ENCODE results near the gene SNAI3.
A peak's percentile ranks its signal among the peaks of the same experiment; 100 is the strongest.

SNAI3 gene

DNA sequence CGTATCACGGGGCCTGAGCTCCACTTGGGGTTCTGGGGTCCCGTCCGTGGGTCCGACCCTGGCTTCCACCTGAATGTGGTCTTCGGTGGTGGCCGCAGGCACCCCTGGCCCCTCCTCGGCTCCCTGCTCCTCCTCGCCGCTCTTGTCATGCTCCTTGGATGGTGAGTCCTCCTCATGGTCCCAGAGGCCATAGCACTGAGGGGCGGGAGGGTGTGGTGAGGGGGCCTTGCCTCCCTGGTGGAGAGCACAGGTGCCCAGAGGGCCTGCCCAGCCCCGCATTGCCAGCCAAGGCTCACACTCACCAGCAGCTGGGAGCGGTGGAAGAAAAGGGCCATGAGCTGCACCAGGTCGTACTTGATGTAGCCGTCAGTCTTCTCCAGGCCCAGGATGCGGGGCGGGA lies 34.9 kb upstream of the SNAI3 start:
- no peak for DNase-seq (ENCODE audit: low read depth)

DNA sequence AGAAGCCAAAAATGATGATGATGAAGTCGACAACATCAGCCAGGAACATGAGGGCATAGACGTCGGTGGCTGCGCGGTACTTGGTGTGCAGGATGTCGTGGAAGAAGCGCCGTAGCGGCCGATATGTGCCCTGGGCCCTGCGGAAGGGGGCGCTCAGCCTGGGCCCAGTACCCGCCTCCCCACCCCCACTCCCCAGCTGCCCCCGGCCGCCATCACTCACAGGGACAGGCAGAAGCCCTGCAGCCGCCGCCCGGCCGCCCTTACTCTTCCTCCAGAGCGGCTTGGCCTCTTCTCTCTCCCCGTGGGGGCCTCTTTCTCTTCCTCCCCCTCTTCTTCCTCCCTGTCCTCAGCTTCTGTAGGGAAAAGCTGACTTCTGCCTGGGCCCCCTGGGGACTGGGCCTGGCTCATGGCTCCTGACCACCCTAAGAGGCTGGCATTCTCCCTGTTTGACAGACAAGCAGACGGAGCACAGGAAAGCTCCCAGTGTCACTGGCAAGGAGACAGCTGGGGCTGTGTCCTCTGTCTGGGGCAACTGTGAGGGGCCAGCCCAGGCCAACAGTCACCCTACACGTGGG lies 34.2 kb upstream of the SNAI3 start:
- DNase-seq (ENCODE audit: low read depth): no peak

DNA sequence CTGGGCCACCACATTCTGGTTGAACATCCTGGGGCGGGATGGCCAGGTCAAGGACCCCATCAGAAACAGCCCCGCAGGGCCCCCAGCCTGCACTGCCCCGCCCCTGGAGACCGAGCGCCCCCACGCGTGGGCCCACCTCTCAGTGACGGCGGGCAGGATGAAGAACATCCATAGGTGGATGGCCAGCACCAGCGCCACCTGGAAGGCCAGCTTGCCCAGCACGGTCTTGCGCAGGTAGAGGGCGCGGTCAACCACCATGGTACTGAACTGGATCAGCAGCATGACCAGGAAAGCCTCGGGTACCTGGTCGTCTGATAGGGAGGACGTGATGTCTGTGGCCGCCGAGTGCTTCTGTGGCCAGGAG lies 33.6 kb upstream of the SNAI3 start:
- no peak for DNase-seq (ENCODE audit: low read depth)

DNA sequence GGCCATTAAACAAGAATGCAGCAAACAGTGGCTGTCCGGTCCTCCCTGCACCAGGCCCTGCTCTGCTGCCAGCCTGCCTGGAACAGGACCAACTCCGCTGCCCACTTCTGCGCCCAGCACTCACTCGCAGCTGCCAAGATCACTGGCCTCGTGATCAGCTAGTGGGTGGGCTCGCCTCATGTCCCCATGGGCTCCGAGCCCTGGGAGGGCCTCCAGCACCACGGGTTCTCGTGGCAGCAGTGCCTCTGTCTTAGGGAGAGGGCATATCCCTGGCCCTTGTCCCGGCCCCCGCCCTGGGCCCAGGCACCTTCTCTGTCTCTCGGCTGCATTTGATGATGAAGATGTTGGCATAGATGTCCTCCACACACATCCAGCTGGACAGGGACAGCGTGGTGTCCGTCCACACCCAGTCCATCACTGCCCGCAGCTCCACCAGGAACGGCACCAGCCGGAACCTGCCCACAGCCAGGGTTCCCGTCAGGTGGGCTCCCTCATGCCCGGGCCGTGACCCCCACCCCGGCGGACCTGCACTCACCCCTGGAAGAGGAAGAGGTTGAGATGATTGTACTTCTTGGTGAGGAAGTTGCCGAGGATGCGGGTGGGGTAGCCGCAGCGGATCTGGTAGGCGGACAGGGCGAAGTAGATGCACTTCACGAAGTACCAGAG lies 33.1 kb upstream of the SNAI3 start:
- no peak for DNase-seq (ENCODE audit: low read depth)

DNA sequence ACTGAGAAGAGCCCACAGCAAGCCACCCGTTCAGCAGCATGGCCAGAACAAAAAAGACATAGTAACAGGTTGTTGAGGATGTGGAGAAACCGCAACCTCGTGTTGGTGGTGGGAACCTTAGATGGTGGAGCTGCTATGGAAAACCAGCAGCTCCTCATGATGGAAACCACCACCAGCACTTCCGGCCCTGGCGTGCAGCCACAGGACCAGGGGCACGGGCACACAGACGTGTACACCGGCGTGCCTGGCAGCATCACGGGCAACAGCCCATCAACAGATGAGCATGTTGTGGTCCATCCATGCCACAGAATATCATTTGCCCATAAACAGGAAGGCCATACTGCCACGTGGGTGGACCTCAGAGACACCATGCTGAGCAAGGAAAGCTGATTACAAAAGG lies 31.9 kb upstream of the SNAI3 start:
- no peak for DNase-seq (ENCODE audit: low read depth)

DNA sequence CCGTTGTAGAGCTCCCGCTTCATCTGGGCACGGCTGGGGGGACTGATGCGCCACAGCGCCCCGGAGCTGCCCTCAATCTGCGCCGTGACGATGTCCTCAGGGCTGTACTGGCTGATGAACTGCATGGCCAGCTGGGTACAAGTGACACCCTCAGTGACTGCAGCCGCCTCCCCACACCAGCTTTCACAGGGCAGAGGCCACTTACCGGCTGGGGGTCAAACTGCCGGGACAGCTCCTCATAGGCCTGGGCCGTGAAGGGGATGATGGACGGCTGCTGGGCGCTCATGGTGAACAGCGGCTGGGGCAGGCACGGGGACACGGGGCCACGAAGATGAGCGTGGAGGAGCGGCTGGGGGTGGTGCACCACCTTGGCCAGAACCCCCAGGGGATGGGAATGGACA lies 30.3 kb upstream of the SNAI3 start:
- DNase-seq (ENCODE audit: low read depth): no peak

DNA sequence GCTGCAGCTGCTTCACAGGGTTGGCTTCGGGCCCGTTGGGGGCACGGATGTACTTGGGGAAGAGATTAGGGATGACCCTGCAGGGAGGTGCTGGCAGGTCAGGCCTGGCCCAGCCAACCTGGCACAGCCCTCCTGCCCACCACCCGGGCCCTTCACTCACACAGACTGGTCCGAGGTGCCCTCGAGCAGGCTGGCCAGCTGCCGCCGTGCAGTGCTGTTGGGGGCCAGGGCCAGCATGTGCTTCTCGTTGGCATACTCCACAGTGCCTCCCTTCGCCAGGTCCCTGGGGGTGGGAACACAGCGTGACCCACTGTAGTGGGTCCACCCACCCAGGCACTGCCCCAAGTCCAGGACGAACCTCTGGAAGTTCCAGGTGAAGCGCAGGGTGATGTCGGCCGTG lies 29.9 kb upstream of the SNAI3 start:
- DNase-seq (ENCODE audit: low read depth): no peak

DNA sequence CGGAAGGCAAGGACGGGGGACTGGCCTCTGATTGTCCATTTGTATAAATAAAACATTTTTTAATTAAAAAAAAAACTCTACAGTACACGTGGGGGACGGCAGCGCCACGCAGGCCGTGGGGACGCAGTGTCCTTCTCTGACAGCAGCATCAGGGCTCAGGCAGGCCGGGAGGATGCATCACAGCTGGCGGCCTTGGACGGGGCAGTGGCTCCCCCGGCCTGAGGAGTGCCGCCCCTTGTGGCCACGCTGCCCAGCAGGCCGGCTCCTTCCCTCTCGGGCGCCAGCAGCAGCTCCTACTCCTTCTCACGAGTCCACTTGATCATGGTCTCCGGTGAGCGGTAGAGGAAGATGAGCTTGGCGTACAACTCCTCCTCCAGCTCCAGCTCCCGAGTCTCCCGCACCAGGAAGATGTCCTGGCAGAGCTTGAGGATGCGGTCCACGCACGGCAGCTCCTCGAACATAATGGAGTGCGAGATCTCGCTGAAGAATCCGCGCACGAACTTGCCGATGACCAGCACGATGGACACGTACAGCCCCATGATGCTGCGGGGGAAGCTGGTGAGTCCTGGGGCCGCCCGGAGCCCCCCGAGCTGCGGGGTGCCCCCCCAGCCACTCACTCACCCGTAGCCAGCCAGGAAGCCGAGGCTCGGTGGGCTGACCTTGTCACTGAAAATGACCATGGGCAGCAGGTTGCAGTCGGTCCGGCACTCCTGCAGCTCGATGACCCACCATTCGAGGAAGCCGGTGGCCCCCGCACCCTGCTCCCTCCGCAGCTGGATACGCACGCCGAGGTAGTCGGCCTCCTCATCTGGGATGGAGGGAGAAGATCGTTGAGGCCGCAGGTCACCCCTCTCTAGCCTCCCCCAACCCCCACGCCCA lies 29.2 kb upstream of the SNAI3 start:
- DNase-seq (ENCODE audit: low read depth): no peak

DNA sequence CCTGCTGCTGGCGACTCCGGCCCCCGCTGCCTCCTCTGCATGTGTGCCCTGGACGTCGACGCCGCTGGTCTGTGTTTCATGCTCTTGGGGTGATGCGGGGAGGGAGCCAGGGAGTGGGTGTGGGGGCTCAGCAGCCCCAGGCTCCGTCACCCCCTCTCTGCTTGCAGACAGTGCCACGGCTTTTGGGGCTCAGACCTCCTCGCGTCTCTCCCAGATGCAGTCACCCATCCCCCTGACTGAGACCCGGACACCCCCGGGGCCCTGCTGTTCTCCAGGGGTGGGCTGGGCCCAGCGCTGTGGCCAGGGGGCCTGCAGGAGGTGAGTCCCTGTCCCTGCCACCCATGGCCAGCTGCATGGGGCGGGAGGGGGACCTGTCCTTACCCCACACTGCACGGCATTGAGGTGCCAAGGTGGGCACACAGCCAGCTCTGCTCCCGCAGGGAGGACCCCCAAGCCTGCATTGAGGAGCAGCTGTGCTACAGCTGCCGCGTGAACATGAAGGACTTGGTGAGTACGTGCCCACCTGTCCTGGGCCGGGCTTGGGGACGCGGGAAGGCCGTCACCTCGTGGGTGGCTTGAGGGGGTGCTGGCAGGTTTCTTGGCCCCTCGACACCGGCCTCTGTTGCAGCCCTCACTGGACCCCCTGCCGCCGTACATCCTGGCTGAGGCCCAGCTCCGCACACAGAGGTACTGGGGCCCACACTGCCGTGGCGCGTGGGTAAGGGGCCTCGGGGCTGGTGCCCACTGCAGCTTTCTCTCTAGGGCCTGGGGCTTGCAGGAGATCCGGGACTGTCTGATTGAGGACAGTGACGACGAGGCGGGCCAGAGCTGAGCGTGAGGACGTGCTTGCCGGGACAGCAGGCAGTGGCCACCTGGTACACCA lies 28.4 kb upstream of the SNAI3 start:
- DNase-seq (ENCODE audit: low read depth): no peak

DNA sequence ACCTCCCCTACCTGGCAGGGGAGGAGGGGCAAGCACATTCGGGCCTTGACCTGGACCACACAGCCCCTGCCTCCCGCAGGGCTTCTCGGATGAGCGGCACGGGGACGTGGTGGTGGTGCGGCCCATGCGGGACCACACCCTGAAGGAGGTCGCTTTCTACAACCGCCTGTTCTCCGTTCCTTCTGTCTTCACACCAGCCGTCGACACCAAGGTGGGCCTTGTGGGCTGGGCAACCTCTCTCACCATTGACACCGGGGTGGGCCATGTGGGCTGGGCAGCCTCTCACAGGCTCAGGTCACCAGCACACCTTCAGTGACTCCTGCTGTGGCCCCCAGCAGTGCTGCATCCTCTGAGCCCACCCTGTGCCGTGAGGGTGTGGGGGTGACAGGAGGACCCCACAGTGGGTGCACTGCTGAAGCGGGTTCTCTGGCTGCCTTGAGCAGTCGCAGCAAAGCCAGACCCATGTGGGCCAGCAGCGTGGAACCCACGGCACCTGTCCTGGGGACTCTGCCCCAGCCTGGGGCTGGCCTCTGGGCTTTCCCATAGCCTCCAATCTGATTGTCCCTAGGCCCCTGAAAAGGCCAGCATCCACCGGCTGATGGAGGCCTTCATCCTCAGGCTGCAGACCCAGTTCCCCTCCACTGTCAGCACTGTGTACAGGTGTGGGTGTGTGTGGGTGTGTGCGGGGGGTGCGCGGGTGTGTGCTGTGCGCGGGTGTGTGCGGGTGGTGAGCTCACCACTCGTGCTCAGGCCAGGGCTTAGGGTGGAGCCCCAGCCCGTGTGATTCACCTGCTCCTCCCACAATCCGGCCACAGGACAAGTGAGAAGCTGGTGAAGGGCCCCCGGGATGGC lies 27.5 kb upstream of the SNAI3 start:
- DNase-seq (ENCODE audit: low read depth): no peak

DNA sequence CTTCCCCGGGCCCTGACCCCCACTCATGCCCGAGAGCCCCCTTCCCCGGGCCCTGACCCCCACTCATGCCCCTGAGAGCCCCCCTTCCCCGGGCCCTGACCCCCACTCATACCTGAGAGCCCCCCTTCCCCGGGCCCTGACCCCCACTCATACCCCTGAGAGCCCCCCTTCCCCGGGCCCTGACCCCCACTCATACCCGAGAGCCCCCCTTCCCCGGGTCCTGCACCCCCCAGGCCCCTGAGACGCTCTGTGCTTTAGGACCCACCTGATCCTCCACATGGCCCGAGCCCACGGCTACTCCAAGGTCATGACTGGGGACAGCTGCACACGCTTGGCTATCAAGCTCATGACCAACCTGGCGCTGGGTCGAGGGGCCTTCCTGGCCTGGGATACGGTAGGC lies 26.7 kb upstream of the SNAI3 start:
- no peak for DNase-seq (ENCODE audit: low read depth)

DNA sequence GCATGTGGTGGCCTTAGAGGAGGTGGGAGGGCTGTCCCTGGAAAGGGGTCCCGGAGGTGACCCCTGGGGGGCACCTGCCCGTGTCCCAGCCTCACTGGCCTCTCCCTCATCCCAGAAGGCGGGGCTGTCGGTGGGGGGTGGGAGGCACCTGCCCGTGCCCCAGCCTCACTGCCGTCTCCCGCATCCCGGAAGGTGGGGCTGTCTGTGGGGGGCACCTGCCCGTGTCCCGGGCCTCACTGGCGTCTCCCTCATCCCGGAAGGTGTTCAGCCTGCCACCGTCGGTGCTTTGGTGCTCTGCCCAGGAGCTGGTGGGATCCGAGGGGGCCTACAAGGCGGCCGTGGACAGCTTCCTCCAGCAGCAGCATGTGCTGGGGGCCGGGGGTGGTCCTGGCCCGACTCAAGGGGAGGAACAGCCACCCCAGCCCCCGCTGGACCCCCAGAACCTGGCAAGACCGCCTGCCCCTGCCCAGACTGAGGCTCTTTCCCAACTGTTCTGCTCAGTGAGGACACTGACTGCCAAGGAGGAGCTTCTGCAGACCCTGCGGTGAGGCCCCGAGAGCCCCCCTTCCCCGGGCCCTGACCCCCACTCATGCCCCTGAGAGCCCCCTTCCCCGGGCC lies 26.2 kb upstream of the SNAI3 start:
- no peak for DNase-seq (ENCODE audit: low read depth)

DNA sequence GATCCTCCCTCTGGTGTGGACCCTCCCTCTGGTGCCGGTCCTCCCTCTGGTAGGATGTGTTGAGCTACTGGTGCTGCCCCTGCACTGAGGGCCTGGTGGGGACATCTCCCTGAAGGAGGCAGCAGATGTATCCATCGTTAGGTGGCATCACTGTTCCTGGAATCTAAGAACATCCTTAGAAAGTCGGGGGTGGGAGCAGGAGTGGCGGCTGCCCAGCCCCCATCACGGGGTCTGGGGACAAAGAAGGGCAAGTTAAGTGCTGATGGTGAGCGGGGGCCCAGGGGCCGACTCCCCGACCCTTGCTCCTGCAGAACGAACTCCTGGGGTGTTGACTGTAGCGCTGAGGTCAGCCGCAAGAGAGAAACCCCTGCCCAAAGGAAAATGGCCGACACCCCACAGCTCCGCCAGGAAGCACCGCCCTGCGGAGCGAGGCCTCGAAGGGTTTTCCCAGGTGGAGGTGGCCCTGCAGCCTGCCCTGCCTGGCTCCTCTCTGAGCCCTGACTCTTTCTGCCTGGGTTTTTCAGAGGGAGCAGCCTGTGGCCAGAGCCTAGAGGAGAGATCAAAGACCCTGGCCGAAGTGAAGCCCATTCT lies 25.5 kb upstream of the SNAI3 start:
- DNase-seq (ENCODE audit: low read depth): no peak

DNA sequence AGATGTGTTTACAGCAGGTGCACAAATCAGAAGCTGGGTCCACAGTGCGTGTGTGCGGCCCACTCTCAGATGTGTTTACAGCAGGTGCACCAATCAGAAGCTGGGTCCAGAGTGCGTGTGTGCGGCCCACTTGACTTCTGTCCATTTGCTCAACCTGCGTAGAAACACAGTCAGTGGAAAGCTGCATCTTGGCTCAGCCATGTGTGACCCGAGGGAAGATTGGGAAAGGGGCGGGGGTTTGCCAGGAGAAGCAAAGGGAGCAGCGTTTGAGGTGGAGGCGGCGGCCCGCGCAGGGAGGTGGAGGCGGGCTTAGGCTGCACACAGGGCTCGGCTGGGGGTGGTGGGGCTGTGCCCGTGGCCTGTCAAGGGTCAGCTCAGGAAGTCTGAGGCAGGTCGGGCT lies 24.2 kb upstream of the SNAI3 start:
- DNase-seq (ENCODE audit: low read depth): no peak

DNA sequence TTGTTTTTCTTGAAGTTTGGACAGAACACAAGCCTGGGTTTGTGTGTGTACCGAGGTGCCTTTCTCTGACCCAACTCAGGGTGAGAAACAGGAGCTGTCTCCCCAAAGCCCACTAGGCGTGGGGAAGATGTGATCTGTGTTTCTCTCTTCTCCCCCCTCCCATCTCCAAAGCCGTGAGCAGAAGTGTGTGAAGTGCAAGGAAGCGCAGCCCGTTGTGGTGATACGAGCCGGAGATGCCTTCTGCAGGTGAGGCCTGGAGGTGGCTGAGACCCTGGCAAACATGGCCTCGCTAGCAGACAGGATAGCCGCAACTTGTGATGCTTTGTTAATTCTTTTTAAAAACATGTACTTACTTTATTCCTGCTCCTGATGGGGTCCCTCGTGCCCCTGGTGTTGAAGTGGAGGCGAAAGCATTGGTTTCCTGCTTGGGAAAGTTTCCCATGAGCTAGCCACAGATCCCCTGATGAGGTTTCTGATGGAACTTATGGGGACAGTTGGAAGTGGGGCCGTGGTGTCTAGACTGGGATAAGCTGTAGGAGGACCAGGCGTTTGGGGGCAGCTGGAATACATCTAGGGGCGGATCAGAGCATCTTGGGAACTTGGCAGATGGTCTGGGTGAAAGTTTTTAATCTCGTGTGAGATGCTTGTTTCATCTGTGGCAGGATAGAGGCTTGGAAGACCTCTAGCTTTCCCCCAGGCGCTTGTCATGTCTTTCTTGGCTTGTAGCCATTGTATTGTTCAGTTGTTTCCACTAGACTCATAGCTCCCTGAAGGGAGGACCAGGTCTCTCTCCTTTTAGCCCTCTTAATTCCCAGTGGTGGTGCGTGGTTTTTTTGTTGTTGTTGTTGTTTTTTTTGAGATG lies 20.9 kb upstream of the SNAI3 start:
- no peak for DNase-seq (ENCODE audit: low read depth)

DNA sequence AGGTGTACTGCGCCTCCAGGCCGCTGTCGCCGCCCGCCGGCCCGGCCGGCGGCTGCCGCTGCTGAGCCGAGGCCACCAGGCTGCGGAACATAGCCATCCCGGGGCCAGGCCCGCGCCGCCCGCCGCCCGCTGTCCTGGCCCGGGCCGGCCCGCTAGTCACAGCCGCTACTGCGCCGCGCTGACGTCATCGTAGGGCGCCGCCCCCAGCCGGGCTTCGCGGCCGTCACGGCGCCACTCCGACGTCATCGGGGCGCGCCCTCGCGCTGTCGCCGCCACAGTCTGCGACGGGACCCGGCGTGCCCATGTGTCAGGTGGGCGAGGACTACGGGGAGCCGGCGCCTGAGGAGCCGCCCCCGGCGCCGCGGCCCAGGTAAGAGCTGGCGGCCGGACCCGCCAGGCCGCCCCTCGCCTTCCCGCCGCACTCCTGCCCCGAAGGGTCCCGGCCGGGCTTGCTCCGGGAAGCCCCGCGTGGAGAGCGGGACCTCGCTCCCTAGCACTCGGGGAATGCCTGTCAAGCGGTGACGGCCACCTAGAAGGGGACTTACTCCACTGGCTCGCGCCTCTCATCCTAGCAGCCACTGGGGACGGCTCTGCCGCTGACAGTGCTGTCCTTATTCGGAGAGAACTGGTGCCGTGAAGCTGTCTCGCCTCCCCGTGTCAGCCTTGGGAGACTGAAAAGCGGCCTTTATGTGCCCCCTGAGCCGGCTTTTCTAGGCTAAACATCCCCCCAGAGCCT lies 20.1 kb upstream of the SNAI3 start, which contains the start of the genes CTU2 and RNF166:
Gene CTU2, plus strand, starts transcription at position 275 of the 736 bp plus-strand sequence. Its CDS starts 28 bp downstream, at position 303.
Gene RNF166, minus strand, starts transcription at position 180 of the 736 bp plus-strand sequence. Its CDS starts 83 bp downstream, at position 97.
- DNase-seq (ENCODE audit: low read depth): peak; percentile 87

DNA sequence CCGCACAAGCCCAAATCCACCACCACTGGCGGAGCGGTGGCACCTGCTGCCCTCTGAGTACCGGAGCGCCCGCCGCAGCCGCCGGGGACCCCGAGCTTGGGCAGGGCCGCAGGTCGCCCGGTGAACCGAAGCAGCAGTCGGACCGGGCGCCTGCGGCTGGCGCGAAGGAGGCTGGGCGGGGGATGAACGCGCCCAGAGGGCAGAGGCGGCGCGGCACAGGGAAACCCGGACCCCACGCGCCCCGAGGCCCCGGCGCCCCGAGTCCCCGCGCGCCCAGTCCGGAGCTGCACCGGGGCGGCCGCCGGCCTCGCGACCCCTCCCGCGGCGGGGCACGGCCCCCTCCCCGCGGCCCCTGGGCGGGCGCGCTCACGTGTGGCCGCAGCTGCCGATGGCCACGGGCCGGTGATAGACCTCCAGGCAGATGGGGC lies 19.5 kb upstream of the SNAI3 start:
- DNase-seq (ENCODE audit: low read depth): no peak

DNA sequence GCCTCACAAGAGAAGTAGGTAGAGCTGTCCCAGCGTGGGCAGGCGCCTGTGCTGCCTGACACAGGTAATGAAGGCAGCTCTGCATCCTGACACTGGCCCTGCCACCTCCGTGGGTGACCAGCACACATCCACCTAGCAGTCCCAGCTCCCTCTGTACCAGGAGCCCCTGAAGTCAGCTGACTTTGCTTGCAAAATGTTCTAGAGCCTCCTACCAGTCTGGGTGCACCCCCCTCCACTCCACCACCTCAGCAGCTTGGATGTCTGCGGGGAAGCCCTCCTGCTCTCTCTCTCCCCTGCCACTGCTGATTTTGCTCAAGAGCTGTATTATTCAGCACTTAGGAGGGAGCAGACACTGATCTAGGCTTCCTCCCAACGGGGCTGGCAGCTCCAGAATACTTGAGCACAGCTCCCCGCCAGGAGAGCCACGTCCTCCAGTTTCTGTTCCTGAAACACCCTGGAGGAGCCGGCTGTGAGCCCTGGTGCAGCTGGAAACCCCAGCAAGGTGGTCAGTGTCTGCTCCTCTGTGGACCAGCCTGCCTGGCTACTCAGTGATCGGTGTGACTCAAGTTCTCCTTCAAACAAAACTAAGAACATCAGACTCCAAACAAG lies 18.9 kb upstream of the SNAI3 start:
- DNase-seq (ENCODE audit: low read depth): peak; percentile 54

Measured in T-helper 22 cell (primary cell).